A549 treated with RU486 at 1 μM for 4 hours (cell line): ENCODE results near the gene ARAP2. TPM values are rescaled to one million over a fixed set of nuclear protein-coding genes. Genes with fewer than 3 reads are reported as not detected.

Experiments used
- total RNA-seq: library from RNA; stranded (reverse); fragments of 200-300 nt; extraction: Qiagen RNA extraction; gene quantifications from 5 replicates; pipeline ENCODE4 v1.2.3, GENCODE V29; 2022; ENCODE audit warnings: low read depth

Gene ARAP2, protein sequence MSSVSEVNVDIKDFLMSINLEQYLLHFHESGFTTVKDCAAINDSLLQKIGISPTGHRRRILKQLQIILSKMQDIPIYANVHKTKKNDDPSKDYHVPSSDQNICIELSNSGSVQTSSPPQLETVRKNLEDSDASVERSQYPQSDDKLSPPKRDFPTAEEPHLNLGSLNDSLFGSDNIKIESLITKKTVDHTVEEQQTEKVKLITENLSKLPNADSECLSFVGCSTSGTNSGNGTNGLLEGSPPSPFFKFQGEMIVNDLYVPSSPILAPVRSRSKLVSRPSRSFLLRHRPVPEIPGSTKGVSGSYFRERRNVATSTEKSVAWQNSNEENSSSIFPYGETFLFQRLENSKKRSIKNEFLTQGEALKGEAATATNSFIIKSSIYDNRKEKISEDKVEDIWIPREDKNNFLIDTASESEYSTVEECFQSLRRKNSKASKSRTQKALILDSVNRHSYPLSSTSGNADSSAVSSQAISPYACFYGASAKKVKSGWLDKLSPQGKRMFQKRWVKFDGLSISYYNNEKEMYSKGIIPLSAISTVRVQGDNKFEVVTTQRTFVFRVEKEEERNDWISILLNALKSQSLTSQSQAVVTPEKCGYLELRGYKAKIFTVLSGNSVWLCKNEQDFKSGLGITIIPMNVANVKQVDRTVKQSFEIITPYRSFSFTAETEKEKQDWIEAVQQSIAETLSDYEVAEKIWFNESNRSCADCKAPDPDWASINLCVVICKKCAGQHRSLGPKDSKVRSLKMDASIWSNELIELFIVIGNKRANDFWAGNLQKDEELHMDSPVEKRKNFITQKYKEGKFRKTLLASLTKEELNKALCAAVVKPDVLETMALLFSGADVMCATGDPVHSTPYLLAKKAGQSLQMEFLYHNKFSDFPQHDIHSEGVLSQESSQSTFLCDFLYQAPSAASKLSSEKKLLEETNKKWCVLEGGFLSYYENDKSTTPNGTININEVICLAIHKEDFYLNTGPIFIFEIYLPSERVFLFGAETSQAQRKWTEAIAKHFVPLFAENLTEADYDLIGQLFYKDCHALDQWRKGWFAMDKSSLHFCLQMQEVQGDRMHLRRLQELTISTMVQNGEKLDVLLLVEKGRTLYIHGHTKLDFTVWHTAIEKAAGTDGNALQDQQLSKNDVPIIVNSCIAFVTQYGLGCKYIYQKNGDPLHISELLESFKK (N-terminal part only)
- 0.17 to 1.5 TPM (median 0.57 TPM) in 5 replicates for total RNA-seq

DNA sequence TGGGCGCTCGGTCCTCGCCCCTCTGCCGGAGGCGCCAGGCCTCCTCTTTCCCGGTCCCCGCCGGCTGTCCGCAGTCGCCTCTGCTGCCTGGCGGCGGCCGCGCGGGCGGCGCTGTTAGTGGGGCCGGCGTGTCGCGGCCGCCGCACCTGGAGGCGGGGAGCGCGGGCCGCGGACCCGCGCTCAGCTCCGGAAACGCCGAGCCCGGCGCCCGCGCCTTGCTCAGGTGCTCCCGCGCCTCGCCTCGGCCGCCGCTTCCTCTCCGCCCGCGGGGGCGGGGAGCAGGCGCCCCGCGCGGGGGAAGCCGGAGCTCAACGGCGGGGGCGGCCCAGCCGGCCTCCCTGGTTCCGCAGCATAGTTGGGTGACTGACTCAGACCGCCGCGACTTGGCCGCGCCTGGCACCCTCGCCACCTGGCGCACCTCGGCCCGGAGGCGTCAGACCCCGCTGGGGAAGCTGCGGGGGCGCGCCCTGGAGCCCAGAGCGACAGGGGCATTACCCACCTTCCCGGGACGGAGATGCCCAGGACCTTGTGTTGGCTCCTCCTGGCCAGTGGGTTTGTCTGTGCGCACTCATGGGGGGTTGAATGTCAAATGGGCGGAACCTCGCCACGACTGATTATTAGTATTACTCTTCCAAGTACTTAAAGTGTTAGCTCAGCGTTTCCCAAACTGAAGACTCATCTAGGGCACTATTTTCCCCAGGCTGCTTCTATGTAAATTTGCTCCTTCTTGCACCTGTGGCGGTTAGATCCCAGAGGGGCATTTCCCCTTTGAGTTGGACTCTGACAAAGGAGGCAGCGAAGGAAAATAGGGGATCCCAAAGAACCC, at the start of gene ARAP2:
Gene ARAP2, minus strand, starts transcription at position 258 of the 826 bp plus-strand sequence. CDS start 15,028 bp downstream, outside the sequence.

DNA sequence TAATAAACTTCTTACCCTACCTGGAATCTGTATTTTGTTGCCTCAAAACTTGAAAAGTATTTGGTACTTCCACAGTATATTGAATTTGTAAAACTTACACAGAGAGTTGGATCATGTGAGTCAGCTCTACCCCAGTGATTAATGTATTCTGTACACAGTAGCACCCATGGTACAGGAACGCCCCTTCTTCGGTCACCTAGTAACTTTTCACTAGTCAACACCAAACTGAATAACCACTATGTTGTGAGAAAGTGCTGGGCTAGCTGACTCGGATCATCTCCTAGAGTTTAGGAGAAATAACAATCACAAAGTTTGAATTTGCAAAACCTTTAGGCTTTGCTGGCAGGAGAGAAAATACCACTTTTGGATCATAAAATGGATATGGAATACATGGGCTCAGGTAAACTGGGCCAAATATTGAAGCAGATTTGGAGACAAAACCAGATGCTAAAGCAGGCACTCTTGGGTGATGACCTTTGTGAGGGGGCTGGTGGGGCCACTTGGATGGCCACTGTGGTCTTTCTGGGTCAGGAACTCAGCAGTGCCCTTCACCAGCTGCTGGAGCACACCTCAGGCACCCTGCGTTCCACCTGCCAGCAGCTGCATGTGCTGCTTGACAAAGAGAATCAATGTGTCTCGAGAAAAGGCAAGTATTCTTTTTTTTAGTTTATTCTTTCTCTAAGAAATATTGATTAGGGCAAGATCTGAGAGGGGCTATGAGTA, 37.2 kb upstream of the ARAP2 start, which contains the start of gene DTHD1:
Gene DTHD1, plus strand, starts transcription at position 233 of the 723 bp plus-strand sequence. Its CDS starts 143 bp downstream, at position 376.

Other genes with a start within 250 kb of the ARAP2 start
- gene DTHD1, start 37.1 kb upstream of the ARAP2 start, total RNA-seq = not detected in 5 replicates